GM12891 (cell line): ENCODE measurements around the gene PPP2R3B.
"Not testable (repeated sequence)": the region's sequence is repeated elsewhere in the genome, so short reads cannot be mapped to it uniquely, and the experiment has no call there.

Experiments used
- DNase-seq: peaks from one replicate; pipeline ENCODE4 v3.0.0; 2011; ENCODE audit warnings: low spot score; ENCODE audit not compliant: insufficient read length
- FAIRE-seq: peaks from 2 replicates; lab custom pipeline; 2011; peaks lifted over from hg19 to GRCh38; lab: Jason Lieb, UNC
- PAX5 ChIP-seq: IDR thresholded peaks from 2 replicates; pipeline ENCODE4 v1.6.1; 2011; ENCODE audit warnings: low read length, moderate library complexity, mild to moderate bottlenecking; ENCODE audit not compliant: insufficient read depth, severe bottlenecking
- POLR2A ChIP-seq: IDR thresholded peaks from 2 replicates; pipeline ENCODE4 v1.6.1; 2011; ENCODE audit warnings: low read depth, low read length, control low read depth
- POLR2AphosphoS5 ChIP-seq: IDR thresholded peaks from 2 replicates; pipeline ENCODE4 v1.6.1; 2011; ENCODE audit warnings: low read depth, low read length, control low read depth
- POU2F2 ChIP-seq: IDR thresholded peaks from 2 replicates; pipeline ENCODE4 v1.6.1; 2011; ENCODE audit warnings: low read depth, mild to moderate bottlenecking, control low read depth, low read length, moderate library complexity
- SPI1 ChIP-seq: IDR thresholded peaks from 2 replicates; pipeline ENCODE4 v1.6.1; 2011; ENCODE audit warnings: low read depth, low read length, control low read depth
- TAF1 ChIP-seq: IDR thresholded peaks from 2 replicates; pipeline ENCODE4 v1.6.1; 2011; ENCODE audit warnings: low read depth, low read length, control low read depth

Gene PPP2R3B

GRCh38 chrX:332916-333610 is 53.6 kb downstream of the PPP2R3B start:
- FAIRE-seq (no peak), DNase-seq (no peak)
- TF ChIP-seq POLR2A (no peak), TAF1 (no peak), POLR2AphosphoS5 (no peak), PAX5 (no peak), SPI1 (no peak), POU2F2 (no peak)

GRCh38 chrX:332496-332860 is 54.2 kb downstream of the PPP2R3B start:
- no peak for TF ChIP-seq TAF1
- TF ChIP-seq POLR2AphosphoS5: no peak
- TF ChIP-seq POU2F2: no peak
- no peak for TF ChIP-seq SPI1
- no peak for TF ChIP-seq PAX5
- no peak for TF ChIP-seq POLR2A
- DNase-seq (no peak), FAIRE-seq (no peak)

- TF ChIP-seq POLR2A (no peak), POLR2AphosphoS5 (no peak), SPI1 (no peak), TAF1 (no peak), POU2F2 (no peak), PAX5 (no peak)
- FAIRE-seq (no peak), DNase-seq (no peak)
Observed at GRCh38 chrX:331825-332495, 54.7 kb downstream of the PPP2R3B start.

- DNase-seq (no peak), FAIRE-seq (no peak)
- TF ChIP-seq POU2F2: no peak
- no peak for TF ChIP-seq POLR2A
- no peak for TF ChIP-seq POLR2AphosphoS5
- TF ChIP-seq SPI1: no peak
- TF ChIP-seq TAF1: no peak
- no peak for TF ChIP-seq PAX5
Observed at GRCh38 chrX:331151-331824, 55.4 kb downstream of the PPP2R3B start.

- TF ChIP-seq POLR2AphosphoS5 (no peak), POLR2A (no peak), TAF1 (no peak)
- DNase-seq: no peak
- FAIRE-seq: no peak
Observed at GRCh38 chrX:330726-331150, 56.0 kb downstream of the PPP2R3B start.

GRCh38 chrX:330141-330725 is 56.5 kb downstream of the PPP2R3B start:
- not testable (repeated sequence) for DNase-seq, FAIRE-seq

- TF ChIP-seq POU2F2 (no peak), POLR2A (no peak), POLR2AphosphoS5 (no peak), PAX5 (no peak), TAF1 (no peak), SPI1 (no peak)
- FAIRE-seq: no peak
- no peak for DNase-seq
Observed at GRCh38 chrX:329291-329910, 57.3 kb downstream of the PPP2R3B start.

- DNase-seq (no peak), FAIRE-seq (no peak)
- TF ChIP-seq POLR2AphosphoS5 (no peak), TAF1 (no peak), SPI1 (no peak), POLR2A (no peak), PAX5 (no peak), POU2F2 (no peak)
Observed at GRCh38 chrX:327660-328126, 59.0 kb downstream of the PPP2R3B start.

GRCh38 chrX:324664-325063 is 62.0 kb downstream of the PPP2R3B start:
- DNase-seq, FAIRE-seq: not testable (repeated sequence)

GRCh38 chrX:323721-324628 is 62.7 kb downstream of the PPP2R3B start:
- no peak for TF ChIP-seq POLR2A
- TF ChIP-seq TAF1: no peak
- TF ChIP-seq PAX5: no peak
- TF ChIP-seq POU2F2: no peak
- no peak for TF ChIP-seq POLR2AphosphoS5
- TF ChIP-seq SPI1: no peak
- FAIRE-seq (no peak), DNase-seq (no peak)
